Fibroblast of pulmonary artery (primary cell): ENCODE data around the gene ZHX3.
A peak's percentile ranks its signal among the peaks of the same experiment; 100 is the strongest.

Experiments used
- DNase-seq: peaks from one replicate; pipeline ENCODE4 v3.0.0-alpha.2; 2010; ENCODE audit warnings: low read depth
- H3K4me3 ChIP-seq: replicated peaks from 2 replicates; pipeline ENCODE4 v1.5.1; 2011; ENCODE audit warnings: low read depth, mild to moderate bottlenecking, control low read depth, low read length, moderate library complexity
- TF ChIP-seq, protein P1 (sequence below): IDR thresholded peaks from 2 replicates; pipeline ENCODE4 v1.5.1; 2011; ENCODE audit warnings: mild to moderate bottlenecking, control low read depth, low read length, inconsistent platforms; ENCODE audit errors: missing control alignments

Gene ZHX3

DNA sequence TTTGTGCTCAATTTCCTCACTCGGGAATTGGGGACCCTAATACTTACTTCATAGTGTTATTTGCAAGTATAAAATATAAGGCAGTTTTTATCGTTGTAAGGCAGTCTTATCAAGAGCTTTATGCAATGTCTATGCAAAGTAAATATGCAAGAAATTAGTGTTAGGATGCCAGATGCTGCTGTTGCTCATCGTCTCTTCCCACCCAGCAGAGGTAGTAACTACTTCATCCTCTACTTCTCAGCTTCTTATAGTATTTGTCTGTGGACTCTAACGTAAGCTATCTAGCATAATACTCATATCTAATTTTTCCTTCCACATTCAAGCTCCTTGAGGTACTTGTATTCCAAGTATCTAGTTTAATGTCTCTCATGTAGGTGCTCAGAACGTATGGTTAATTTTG lies 168.6 kb downstream of the ZHX3 start:
- TF ChIP-seq, protein P1, sequence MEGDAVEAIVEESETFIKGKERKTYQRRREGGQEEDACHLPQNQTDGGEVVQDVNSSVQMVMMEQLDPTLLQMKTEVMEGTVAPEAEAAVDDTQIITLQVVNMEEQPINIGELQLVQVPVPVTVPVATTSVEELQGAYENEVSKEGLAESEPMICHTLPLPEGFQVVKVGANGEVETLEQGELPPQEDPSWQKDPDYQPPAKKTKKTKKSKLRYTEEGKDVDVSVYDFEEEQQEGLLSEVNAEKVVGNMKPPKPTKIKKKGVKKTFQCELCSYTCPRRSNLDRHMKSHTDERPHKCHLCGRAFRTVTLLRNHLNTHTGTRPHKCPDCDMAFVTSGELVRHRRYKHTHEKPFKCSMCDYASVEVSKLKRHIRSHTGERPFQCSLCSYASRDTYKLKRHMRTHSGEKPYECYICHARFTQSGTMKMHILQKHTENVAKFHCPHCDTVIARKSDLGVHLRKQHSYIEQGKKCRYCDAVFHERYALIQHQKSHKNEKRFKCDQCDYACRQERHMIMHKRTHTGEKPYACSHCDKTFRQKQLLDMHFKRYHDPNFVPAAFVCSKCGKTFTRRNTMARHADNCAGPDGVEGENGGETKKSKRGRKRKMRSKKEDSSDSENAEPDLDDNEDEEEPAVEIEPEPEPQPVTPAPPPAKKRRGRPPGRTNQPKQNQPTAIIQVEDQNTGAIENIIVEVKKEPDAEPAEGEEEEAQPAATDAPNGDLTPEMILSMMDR: no peak
- no peak overlapping the region for H3K4me3 ChIP-seq
- DNase-seq: no peak

DNA sequence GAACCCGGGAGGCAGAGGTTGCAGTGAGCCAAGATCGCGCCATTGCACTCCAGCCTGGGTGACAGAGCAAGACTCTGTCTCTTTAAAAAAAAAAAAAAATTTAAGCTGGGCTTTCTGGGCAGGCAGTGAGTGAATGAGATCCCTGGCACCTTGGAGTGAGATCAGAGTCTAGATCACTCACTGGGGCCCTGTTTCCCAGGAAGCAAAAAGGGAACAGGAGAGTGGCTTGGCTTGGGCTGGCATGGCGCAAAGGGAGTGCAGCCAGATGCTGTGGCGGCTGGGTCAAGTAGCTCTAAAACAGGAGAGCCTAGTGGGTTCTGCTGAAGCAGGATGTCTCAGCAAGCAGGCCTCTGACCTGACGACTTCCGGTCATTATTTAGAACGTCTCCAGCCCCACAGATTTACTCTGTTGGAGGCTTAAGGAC lies 169.8 kb downstream of the ZHX3 start:
- TF ChIP-seq, protein P1: no peak
- DNase-seq: no peak
- no peak overlapping the region for H3K4me3 ChIP-seq

DNA sequence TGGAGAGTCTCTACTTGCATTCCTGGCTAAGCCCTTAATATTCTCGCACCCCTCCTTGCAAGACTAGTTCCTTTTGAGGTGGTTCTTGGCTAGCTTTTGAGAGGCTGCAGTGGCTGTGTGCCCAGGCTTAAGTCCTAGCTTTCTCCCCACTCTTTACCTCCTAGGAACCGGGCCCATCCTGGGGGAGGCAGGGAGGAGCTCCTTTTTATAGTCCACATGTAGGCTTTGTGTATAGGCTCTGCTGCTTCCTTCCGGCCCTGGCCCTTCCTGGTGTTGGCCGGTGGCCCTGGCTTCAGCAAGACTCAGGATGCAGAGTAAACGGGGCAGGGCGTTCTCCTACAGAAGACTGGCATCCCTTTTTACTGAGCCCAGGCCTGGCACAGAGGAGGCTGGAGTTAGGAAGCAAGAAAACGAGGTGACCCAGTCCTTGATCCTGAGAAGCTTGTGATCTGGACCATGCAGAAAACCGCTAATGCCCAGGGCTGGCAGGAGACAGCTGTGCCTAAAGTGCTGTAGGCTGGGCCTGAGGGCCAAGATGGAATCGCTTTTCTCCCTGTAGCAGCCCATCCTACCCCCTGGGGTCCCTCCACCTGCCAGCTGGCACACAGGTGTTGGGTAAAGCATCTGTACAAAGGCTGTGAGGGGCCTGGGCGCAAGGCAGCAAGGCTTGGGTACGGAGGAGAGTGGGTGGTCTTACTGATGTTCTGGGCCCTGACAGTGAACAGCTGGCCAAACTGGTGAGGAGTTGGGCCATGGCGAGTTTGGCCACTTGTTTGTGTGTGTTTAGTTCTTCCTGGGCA lies 171.5 kb downstream of the ZHX3 start:
- no peak overlapping the region for H3K4me3 ChIP-seq
- TF ChIP-seq, protein P1: no peak
- DNase-seq: peak; percentile 46

DNA sequence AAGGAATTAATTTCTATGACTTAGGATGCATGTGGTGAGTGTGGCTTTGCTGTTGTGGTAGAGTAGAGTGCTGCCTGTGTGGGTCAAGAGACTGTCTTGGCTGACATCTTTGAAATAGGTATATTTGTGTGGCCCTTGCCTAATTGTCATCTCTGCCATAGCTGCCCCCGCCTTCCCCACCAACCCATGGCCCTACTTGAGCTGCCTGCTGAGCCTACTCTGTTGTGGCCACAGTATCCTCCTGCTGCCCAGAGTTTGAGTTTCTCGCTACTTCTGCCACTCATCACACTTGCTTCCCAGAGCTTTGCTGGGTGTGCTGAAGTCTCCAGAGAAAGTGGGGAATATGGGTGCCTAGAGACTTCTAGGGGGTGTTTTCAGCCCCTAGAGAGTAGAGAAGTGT lies 172.2 kb downstream of the ZHX3 start:
- H3K4me3 ChIP-seq: no peak overlapping the region
- TF ChIP-seq, protein P1: no peak
- no peak for DNase-seq

DNA sequence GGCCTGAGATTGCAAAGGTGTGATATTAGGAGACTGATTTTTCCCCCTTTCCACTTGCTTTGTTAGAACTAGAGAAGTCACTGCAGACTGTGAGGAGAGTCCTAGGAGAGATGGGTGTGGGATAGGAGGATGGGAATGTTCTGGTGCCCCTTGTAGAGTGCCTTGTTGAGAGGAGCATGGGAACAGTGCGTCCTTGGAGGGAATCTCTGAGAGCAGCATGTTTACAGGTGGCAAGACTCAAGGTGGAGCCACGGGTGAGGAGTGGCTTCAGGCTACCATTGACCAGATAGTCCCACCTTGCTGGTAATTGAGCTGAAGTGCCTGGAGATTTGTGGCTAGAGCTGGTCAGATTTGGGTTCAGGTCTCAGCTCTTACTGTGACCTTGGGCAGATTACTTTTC lies 174.2 kb downstream of the ZHX3 start:
- no peak for DNase-seq
- TF ChIP-seq, protein P1: no peak
- no peak overlapping the region for H3K4me3 ChIP-seq

GRCh38 chr20:41142919-41143318 lies 174.6 kb downstream of the ZHX3 start:
- no peak overlapping the region for H3K4me3 ChIP-seq
- no peak for DNase-seq
- TF ChIP-seq, protein P1: no peak

DNA sequence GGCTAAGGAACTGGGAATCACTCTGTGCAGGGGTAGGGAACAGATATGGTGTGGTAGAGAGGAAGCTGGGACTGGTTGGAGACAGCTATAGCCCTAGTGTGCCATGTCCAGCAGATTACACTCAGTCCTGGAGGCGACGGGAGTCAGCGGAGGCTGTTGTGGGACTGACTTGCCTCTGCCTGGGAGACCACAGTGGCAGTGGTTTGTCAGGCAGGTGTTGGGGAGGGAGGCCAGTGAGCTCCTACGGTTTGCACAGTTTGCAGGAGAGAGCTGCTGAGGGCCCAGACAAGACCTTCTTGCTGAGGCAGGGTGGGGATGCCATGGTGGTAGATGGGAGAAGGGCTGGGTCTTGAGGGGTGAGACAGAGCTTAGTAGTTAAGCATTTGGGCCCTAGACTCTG lies 175.3 kb downstream of the ZHX3 start:
- no peak for DNase-seq
- no peak overlapping the region for H3K4me3 ChIP-seq
- TF ChIP-seq, protein P1: no peak
